Measurements from ENCODE around the gene SWAP70. TPM values are rescaled to one million over a fixed set of nuclear protein-coding genes. Genes with fewer than 3 reads are reported as not detected.

Gene SWAP70
- total and polyA plus RNA-seq, 10 of the 15 experiments (the other 5 are each of a cell fraction or from before 2014, with no cell fraction given) = 20.6 to 62.4 (median 41.7) TPM

DNA sequence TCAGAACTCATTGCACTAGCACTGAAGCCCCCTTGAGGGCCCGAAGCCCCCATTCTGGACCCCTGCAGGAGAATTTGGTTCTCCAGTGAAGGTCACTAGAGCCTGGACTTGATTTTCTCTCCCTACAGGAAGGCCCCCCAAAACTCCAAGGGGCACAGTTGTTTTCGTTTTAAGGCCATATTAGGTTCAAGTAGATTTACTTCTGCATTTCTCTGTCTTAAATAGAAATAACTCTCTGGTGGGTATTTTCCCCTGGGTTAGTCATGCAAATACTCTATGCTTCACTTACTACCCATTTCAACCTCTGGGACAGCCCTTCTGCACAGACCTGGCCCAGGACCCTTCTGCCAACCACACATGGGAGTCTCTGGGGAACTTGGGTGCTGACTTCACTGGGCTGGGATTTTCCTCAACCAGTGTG lies 48.8 kb upstream of the SWAP70 start (continued):
- TF ChIP-seq, protein P1, sequence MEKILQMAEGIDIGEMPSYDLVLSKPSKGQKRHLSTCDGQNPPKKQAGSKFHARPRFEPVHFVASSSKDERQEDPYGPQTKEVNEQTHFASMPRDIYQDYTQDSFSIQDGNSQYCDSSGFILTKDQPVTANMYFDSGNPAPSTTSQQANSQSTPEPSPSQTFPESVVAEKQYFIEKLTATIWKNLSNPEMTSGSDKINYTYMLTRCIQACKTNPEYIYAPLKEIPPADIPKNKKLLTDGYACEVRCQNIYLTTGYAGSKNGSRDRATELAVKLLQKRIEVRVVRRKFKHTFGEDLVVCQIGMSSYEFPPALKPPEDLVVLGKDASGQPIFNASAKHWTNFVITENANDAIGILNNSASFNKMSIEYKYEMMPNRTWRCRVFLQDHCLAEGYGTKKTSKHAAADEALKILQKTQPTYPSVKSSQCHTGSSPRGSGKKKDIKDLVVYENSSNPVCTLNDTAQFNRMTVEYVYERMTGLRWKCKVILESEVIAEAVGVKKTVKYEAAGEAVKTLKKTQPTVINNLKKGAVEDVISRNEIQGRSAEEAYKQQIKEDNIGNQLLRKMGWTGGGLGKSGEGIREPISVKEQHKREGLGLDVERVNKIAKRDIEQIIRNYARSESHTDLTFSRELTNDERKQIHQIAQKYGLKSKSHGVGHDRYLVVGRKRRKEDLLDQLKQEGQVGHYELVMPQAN (conservative IDR thresholded peaks at IDR 0.05) = no peak
- no peak for TF ChIP-seq SPI1 (IDR thresholded peaks at IDR 0.05; ENCODE audit: borderline replicate concordance, insufficient read depth, low read depth, low read length)
- TF ChIP-seq KLF5 (IDR thresholded peaks at IDR 0.05; ENCODE audit: partially characterized antibody) = peak; percentile 32
- TF ChIP-seq ZNF207 (IDR thresholded peaks at IDR 0.05; ENCODE audit: borderline replicate concordance) = no peak
- peak; percentile 70; the same call in 1 of the 2 replicates for TF ChIP-seq PML (IDR thresholded peaks at IDR 0.05; ENCODE audit: low read length)
- peak; percentile 31 for TF ChIP-seq JUNB (IDR thresholded peaks at IDR 0.05)
- TF ChIP-seq SP1 (IDR thresholded peaks at IDR 0.05; ENCODE audit: low read depth, low read length) = peak; percentile 24
- TF ChIP-seq PAX8 (IDR thresholded peaks at IDR 0.05) = no peak
- TF ChIP-seq CBFB (IDR thresholded peaks at IDR 0.05; ENCODE audit: low read depth) = peak; percentile 64; the same call in 1 of the 2 replicates
- TF ChIP-seq PAX5 (IDR thresholded peaks at IDR 0.05; ENCODE audit: borderline replicate concordance, low read depth, low read length) = peak; percentile 96
- no peak for TF ChIP-seq SREBF2 (IDR thresholded peaks at IDR 0.05; ENCODE audit: low read length)
- peak; percentile 65; the same call in 1 of the 2 replicates for TF ChIP-seq ZBED1 (IDR thresholded peaks at IDR 0.05; ENCODE audit: borderline replicate concordance)
- TF ChIP-seq SRF (IDR thresholded peaks at IDR 0.05; ENCODE audit: low read depth in 2 of 2, low read length in 2 of 2) = peak in 1 of 2 experiments; percentile 77; a peak in 2 of 4 replicates
- peak; percentile 80; the same call in 1 of the 2 replicates for TF ChIP-seq EED (IDR thresholded peaks at IDR 0.05; ENCODE audit: low read depth)
- TF ChIP-seq IKZF1 (conservative IDR thresholded peaks at IDR 0.05) = peak; percentile 63; the same call in 1 of the 2 replicates
- TF ChIP-seq TCF12 (IDR thresholded peaks at IDR 0.05; ENCODE audit: low read depth, low read length) = peak; percentile 66; the same call in 1 of the 2 replicates
- no peak for TF ChIP-seq CHD2 (IDR thresholded peaks at IDR 0.05; ENCODE audit: borderline replicate concordance, low read depth, low read length)
- TF ChIP-seq FOXM1 (IDR thresholded peaks at IDR 0.05; ENCODE audit: low read depth, low read length) = peak; percentile 89
- TF ChIP-seq BCL11A (IDR thresholded peaks at IDR 0.05; ENCODE audit: low read depth, low read length) = peak; percentile 77
- TF ChIP-seq RELA (IDR thresholded peaks at IDR 0.05; ENCODE audit: borderline replicate concordance, partially characterized antibody) = peak; percentile 81
- TF ChIP-seq RUNX3 (IDR thresholded peaks at IDR 0.05; ENCODE audit: low read length) = peak; percentile 91
- no peak for TF ChIP-seq HCFC1 (IDR thresholded peaks at IDR 0.05; ENCODE audit: low read length)
- TF ChIP-seq BHLHE40 (IDR thresholded peaks at IDR 0.05; ENCODE audit: borderline replicate concordance in 1 of 2, low read depth in 2 of 2, low read length in 1 of 2) = peak; percentile 67 to 68; a peak in 2 of 4 replicates
- TF ChIP-seq IRF4 (IDR thresholded peaks at IDR 0.05; ENCODE audit: low read depth, low read length) = 0 out of 2 replicates have a peak, but pooled peaks have one; percentile 31
- no peak for TF ChIP-seq FOS (IDR thresholded peaks at IDR 0.05; ENCODE audit: borderline replicate concordance, extremely low read depth, insufficient read length)
- TF ChIP-seq, protein P2, sequence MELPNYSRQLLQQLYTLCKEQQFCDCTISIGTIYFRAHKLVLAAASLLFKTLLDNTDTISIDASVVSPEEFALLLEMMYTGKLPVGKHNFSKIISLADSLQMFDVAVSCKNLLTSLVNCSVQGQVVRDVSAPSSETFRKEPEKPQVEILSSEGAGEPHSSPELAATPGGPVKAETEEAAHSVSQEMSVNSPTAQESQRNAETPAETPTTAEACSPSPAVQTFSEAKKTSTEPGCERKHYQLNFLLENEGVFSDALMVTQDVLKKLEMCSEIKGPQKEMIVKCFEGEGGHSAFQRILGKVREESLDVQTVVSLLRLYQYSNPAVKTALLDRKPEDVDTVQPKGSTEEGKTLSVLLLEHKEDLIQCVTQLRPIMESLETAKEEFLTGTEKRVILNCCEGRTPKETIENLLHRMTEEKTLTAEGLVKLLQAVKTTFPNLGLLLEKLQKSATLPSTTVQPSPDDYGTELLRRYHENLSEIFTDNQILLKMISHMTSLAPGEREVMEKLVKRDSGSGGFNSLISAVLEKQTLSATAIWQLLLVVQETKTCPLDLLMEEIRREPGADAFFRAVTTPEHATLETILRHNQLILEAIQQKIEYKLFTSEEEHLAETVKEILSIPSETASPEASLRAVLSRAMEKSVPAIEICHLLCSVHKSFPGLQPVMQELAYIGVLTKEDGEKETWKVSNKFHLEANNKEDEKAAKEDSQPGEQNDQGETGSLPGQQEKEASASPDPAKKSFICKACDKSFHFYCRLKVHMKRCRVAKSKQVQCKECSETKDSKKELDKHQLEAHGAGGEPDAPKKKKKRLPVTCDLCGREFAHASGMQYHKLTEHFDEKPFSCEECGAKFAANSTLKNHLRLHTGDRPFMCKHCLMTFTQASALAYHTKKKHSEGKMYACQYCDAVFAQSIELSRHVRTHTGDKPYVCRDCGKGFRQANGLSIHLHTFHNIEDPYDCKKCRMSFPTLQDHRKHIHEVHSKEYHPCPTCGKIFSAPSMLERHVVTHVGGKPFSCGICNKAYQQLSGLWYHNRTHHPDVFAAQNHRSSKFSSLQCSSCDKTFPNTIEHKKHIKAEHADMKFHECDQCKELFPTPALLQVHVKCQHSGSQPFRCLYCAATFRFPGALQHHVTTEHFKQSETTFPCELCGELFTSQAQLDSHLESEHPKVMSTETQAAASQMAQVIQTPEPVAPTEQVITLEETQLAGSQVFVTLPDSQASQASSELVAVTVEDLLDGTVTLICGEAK (IDR thresholded peaks at IDR 0.05; ENCODE audit: borderline replicate concordance) = no peak
- no peak for TF ChIP-seq ZZZ3 (IDR thresholded peaks at IDR 0.05; ENCODE audit: control insufficient read depth, insufficient read length, low read depth)

Measured in GM12878 (cell line).